Renal pelvis (tissue), 12 donors: Measurements from ENCODE around the gene LRRIQ1. TPM values are rescaled to one million over a fixed set of nuclear protein-coding genes. Genes with fewer than 3 reads are reported as not detected.
"Not testable (repeated sequence)": the region's sequence is repeated elsewhere in the genome, so short reads cannot be mapped to it uniquely, and the experiment has no call there.

Experiments
- DNase-seq: peaks from one replicate; pipeline ENCODE4 v3.0.0-alpha.2; 2013
- long read RNA-seq, 16 experiments: transcript quantifications; one replicate each; lab custom pipeline, GENCODE V29; 2026
- polyA plus RNA-seq, 3 donors: library from polyadenylated mRNA; unstranded; fragments of 120-200 nt; gene quantifications; one replicate each; pipeline ENCODE4 v1.2.1, GENCODE V29; 2013; ENCODE audit not compliant: insufficient read length in 3 of 3

LRRIQ1 gene
- 10 to 100 TPM; 30.3 to 37.5 (median 31.7) TPM for polyA plus RNA-seq
- long read RNA-seq, donor 1, partial matches to known transcripts = 14 of 14 reads
- long read RNA-seq, donor 1, other reads (novel, unspliced or antisense) = 0 of 14 reads
- long read RNA-seq, donor 2, partial matches to known transcripts = 9 of 9 reads
- long read RNA-seq, donor 2, other reads (novel, unspliced or antisense) = 0 of 9 reads
- long read RNA-seq, donor 3 = 0 reads
- long read RNA-seq, donor 4, partial matches to known transcripts = 0 of 1 reads
- long read RNA-seq, donor 4, other reads (novel, unspliced or antisense) = 0 of 1 reads
- long read RNA-seq, donor 5, partial matches to known transcripts = 0 of 1 reads
- long read RNA-seq, donor 5, other reads (novel, unspliced or antisense) = 0 of 1 reads
- long read RNA-seq, donor 6, partial matches to known transcripts = 23 of 24 reads
- long read RNA-seq, donor 6, other reads (novel, unspliced or antisense) = 0 of 24 reads
- long read RNA-seq, donor 7, partial matches to known transcripts = 0 of 1 reads
- long read RNA-seq, donor 7, other reads (novel, unspliced or antisense) = 0 of 1 reads
- long read RNA-seq, donor 8 = 0 reads
- long read RNA-seq, donor 9, partial matches to known transcripts = 17 of 17 reads
- long read RNA-seq, donor 9, other reads (novel, unspliced or antisense) = 0 of 17 reads
- long read RNA-seq, donor 10, partial matches to known transcripts = 13 of 13 reads
- long read RNA-seq, donor 10, other reads (novel, unspliced or antisense) = 0 of 13 reads
- long read RNA-seq, donor 11, partial matches to known transcripts = 14 of 15 reads
- long read RNA-seq, donor 11, other reads (novel, unspliced or antisense) = 0 of 15 reads
- long read RNA-seq, donor 12, partial matches to known transcripts = 16 of 16 reads
- long read RNA-seq, donor 12, other reads (novel, unspliced or antisense) = 0 of 16 reads
- long read RNA-seq, donor 13, partial matches to known transcripts = 19 of 19 reads
- long read RNA-seq, donor 13, other reads (novel, unspliced or antisense) = 0 of 19 reads
- long read RNA-seq, donor 14 = 0 reads
- long read RNA-seq, donor 15, partial matches to known transcripts = 8 of 9 reads
- long read RNA-seq, donor 15, other reads (novel, unspliced or antisense) = 0 of 9 reads
- long read RNA-seq, donor 16, partial matches to known transcripts = 6 of 6 reads
- long read RNA-seq, donor 16, other reads (novel, unspliced or antisense) = 0 of 6 reads

- DNase-seq = peak; percentile 95
These were observed at the start of gene LRRIQ1, which contains the start of gene TSPAN19 for GRCh38 chr12:85036234-85036707. TSS of gene LRRIQ1 (plus strand) at chr12:85036351. CDS start at chr12:85038177, 1,826 bp downstream. TSS of gene TSPAN19 (minus strand) at chr12:85036277. CDS start at chr12:85029946, 6,331 bp downstream.

GRCh38 chr12:84986586-84986985, 49.6 kb upstream of the LRRIQ1 start:
- peak; percentile 4 for DNase-seq

- no peak for DNase-seq
These were observed 41.7 kb upstream of the LRRIQ1 start for GRCh38 chr12:84994426-84994825.

- no peak for DNase-seq
These were observed 40.5 kb upstream of the LRRIQ1 start for GRCh38 chr12:84995641-84996040.

- DNase-seq = no peak
These were observed 39.4 kb upstream of the LRRIQ1 start for GRCh38 chr12:84996759-84997158.

GRCh38 chr12:84998341-84998740, 37.8 kb upstream of the LRRIQ1 start:
- no peak for DNase-seq

GRCh38 chr12:85000729-85001128, 35.4 kb upstream of the LRRIQ1 start:
- DNase-seq = no peak

- DNase-seq = no peak
These were observed 33.3 kb upstream of the LRRIQ1 start for GRCh38 chr12:85002778-85003296.

- no peak for DNase-seq
These were observed 31.9 kb upstream of the LRRIQ1 start for GRCh38 chr12:85004204-85004603.

GRCh38 chr12:85005047-85005446, 31.1 kb upstream of the LRRIQ1 start:
- DNase-seq = not testable (repeated sequence)

GRCh38 chr12:85005615-85006014, 30.5 kb upstream of the LRRIQ1 start:
- DNase-seq = no peak

GRCh38 chr12:85006206-85006605, 29.9 kb upstream of the LRRIQ1 start:
- no peak for DNase-seq

- no peak for DNase-seq
These were observed 28.3 kb upstream of the LRRIQ1 start for GRCh38 chr12:85007836-85008235.

GRCh38 chr12:85016413-85016812, 19.7 kb upstream of the LRRIQ1 start:
- DNase-seq = no peak

GRCh38 chr12:85017133-85017532, 19.0 kb upstream of the LRRIQ1 start:
- DNase-seq = no peak

- no peak for DNase-seq
These were observed 18.5 kb upstream of the LRRIQ1 start for GRCh38 chr12:85017618-85018017.

GRCh38 chr12:85018098-85018497, 18.1 kb upstream of the LRRIQ1 start:
- no peak for DNase-seq

GRCh38 chr12:85029456-85029855, 6.7 kb upstream of the LRRIQ1 start:
- DNase-seq = peak; percentile 19

GRCh38 chr12:85036733-85037132, 582 bp downstream of the LRRIQ1 start:
- DNase-seq = peak; percentile 16

- DNase-seq = no peak
These were observed 5.2 kb downstream of the LRRIQ1 start for GRCh38 chr12:85041395-85041794.

GRCh38 chr12:85043829-85044228, 7.7 kb downstream of the LRRIQ1 start:
- DNase-seq = no peak
